Measurements from ENCODE around the gene FBXO24. TPM values are rescaled to one million over a fixed set of nuclear protein-coding genes. Genes with fewer than 3 reads are reported as not detected.

The FBXO24 gene
- total and polyA plus RNA-seq, 4 donors, result 0.25 to 1.3 (median 0.33) TPM

GRCh38 chr7:100559127-100559526 lies 27.0 kb upstream of the FBXO24 start:
- no peak for TF ChIP-seq CTCF (IDR thresholded peaks at IDR 0.05; ENCODE audit: control extremely low read depth, extremely low read depth)
- Histone ChIP-seq H3K4me3 (no peak overlapping the region), H3K36me3 (ENCODE audit: control insufficient read depth in 4 of 4, insufficient read depth in 4 of 4, low read length in 4 of 4) (peaks cover 0 to 35% (median 6%) of the 10 kb centered on the region in 4 donors), H3K4me1 (ENCODE audit: control insufficient read depth in 5 of 5, insufficient read depth in 5 of 5, low read length in 5 of 5) (peaks cover 0 to 1% (median 0%) of the 10 kb centered on the region in 5 donors), H3K9ac (ENCODE audit: insufficient read depth in 1 of 2, low read length in 2 of 2) (no peak overlapping the region), H3K27me3 (ENCODE audit: control insufficient read depth in 3 of 3, insufficient read depth in 3 of 3, low read length in 2 of 3) (no peaks in the 10 kb centered on the region), H3K27ac (ENCODE audit: low read depth in 1 of 2, low read length in 1 of 2) (no peak overlapping the region), H3K9me3 (ENCODE audit: control insufficient read depth in 4 of 4, insufficient read depth in 3 of 4, low read length in 3 of 4) (peaks cover 0 to under 1% (median 0%) of the 10 kb centered on the region in 4 donors)
- ATAC-seq (ENCODE audit: insufficient read depth, low FRiP score) (no peak), DNase-seq (no peak)
- WGBS, 2 donors, result 77 to 86% methylated on average over 4 of the region's 4 CpGs

GRCh38 chr7:100561491-100562194 lies 24.5 kb upstream of the FBXO24 start:
- 95% methylated on average over 12 of the region's 12 CpGs for whole genome bisulfite sequencing, 2 donors
- no peak for TF ChIP-seq CTCF (IDR thresholded peaks at IDR 0.05; ENCODE audit: control extremely low read depth, extremely low read depth)
- no peak for DNase-seq
- peaks cover 0 to 25% (median under 1%) of the 10 kb centered on the region in 4 donors for H3K36me3 ChIP-seq (ENCODE audit: control insufficient read depth in 4 of 4, insufficient read depth in 4 of 4, low read length in 4 of 4)
- ATAC-seq (ENCODE audit: insufficient read depth, low FRiP score), result no peak
- H3K9ac ChIP-seq (ENCODE audit: insufficient read depth in 1 of 2, low read length in 2 of 2), result no peak overlapping the region
- H3K4me3 ChIP-seq, result no peak overlapping the region
- no peak overlapping the region for H3K27ac ChIP-seq (ENCODE audit: low read depth in 1 of 2, low read length in 1 of 2)
- H3K9me3 ChIP-seq (ENCODE audit: control insufficient read depth in 4 of 4, insufficient read depth in 3 of 4, low read length in 3 of 4), result no peaks in the 10 kb centered on the region
- no peaks in the 10 kb centered on the region for H3K27me3 ChIP-seq (ENCODE audit: control insufficient read depth in 3 of 3, insufficient read depth in 3 of 3, low read length in 2 of 3)
- peaks cover 0 to 1% (median 0%) of the 10 kb centered on the region in 5 donors for H3K4me1 ChIP-seq (ENCODE audit: control insufficient read depth in 5 of 5, insufficient read depth in 5 of 5, low read length in 5 of 5)

- Histone ChIP-seq H3K9ac (ENCODE audit: insufficient read depth in 1 of 2, low read length in 2 of 2) (no peak overlapping the region), H3K4me1 (ENCODE audit: control insufficient read depth in 5 of 5, insufficient read depth in 5 of 5, low read length in 5 of 5) (peaks cover 0 to 1% (median 0%) of the 10 kb centered on the region in 5 donors), H3K27me3 (ENCODE audit: control insufficient read depth in 3 of 3, insufficient read depth in 3 of 3, low read length in 2 of 3) (no peaks in the 10 kb centered on the region), H3K9me3 (ENCODE audit: control insufficient read depth in 4 of 4, insufficient read depth in 3 of 4, low read length in 3 of 4) (no peaks in the 10 kb centered on the region), H3K4me3 (no peak overlapping the region), H3K27ac (ENCODE audit: low read depth in 1 of 2, low read length in 1 of 2) (no peak overlapping the region), H3K36me3 (ENCODE audit: control insufficient read depth in 4 of 4, insufficient read depth in 4 of 4, low read length in 4 of 4) (peaks cover 0 to 25% (median 0%) of the 10 kb centered on the region in 4 donors)
- no peak for ATAC-seq (ENCODE audit: insufficient read depth, low FRiP score)
- no peak for DNase-seq
- WGBS, 2 donors, result 93 to 94% methylated on average over 26 of the region's 26 CpGs
- TF ChIP-seq CTCF (IDR thresholded peaks at IDR 0.05; ENCODE audit: control extremely low read depth, extremely low read depth), result no peak
These were observed 23.7 kb upstream of the FBXO24 start for GRCh38 chr7:100562195-100563099.

All from lung (tissue), 12 donors.